22Rv1 (cell line): ENCODE measurements around the gene GRB7.

Source experiments
- H3K27ac ChIP-seq: fragments of 450-650 bp; 2 replicates; pipeline ENCODE4 v1.5.1; 2017
- CTCF ChIP-seq: fragments of 450-650 bp; IDR thresholded peaks from 2 replicates; pipeline ENCODE4 v1.5.1; 2017; ENCODE audit warnings: mild to moderate bottlenecking
- ZFX ChIP-seq: fragments of 450-650 bp; IDR thresholded peaks from 2 replicates; pipeline ENCODE4 v1.6.1; 2017; ENCODE audit warnings: antibody characterized with exemption, borderline replicate concordance

Gene GRB7

GRCh38 chr17:39787041-39787440, 49.3 kb downstream of the GRB7 start:
- TF ChIP-seq ZFX (no peak), CTCF (no peak)
- H3K27ac ChIP-seq, result no peak overlapping the region

- H3K27ac ChIP-seq, result no peak overlapping the region
- TF ChIP-seq CTCF (no peak), ZFX (no peak)
Observed at GRCh38 chr17:39787743-39788484, 50.2 kb downstream of the GRB7 start.

- no peak for TF ChIP-seq CTCF
- no peak for TF ChIP-seq ZFX
- no peak overlapping the region for H3K27ac ChIP-seq
Observed at GRCh38 chr17:39791111-39791992, 53.6 kb downstream of the GRB7 start.

- TF ChIP-seq ZFX (no peak), CTCF (no peak)
- H3K27ac ChIP-seq, result no peak overlapping the region
Observed at GRCh38 chr17:39792526-39793221, 54.9 kb downstream of the GRB7 start.

GRCh38 chr17:39793301-39793872, 55.6 kb downstream of the GRB7 start:
- H3K27ac ChIP-seq, result no peak overlapping the region
- TF ChIP-seq CTCF (no peak), ZFX (no peak)

- H3K27ac ChIP-seq, result no peak overlapping the region
Observed at GRCh38 chr17:39794249-39794970, 56.7 kb downstream of the GRB7 start.

More at GRCh38 chr17:39794249-39794970, 56.7 kb downstream of the GRB7 start:
- TF ChIP-seq ZFX (no peak), CTCF (no peak)
